Cardiac fibroblast (primary cell): ENCODE data around the gene KIR2DL4.
"Not testable (repeated sequence)": the region's sequence is repeated elsewhere in the genome, so short reads cannot be mapped to it uniquely, and the experiment has no call there.

Experiments used
- DNase-seq, 2 donors: peaks; one replicate each; pipeline versions ENCODE4 v3.0.0 to v3.0.0-alpha.2; 2010; ENCODE audit warnings: low read depth in 2 of 2
- H3K4me3 ChIP-seq, 2 donors: replicated peaks in 1 of 2; 1 replicate in 1 of 2; 2 replicates in 1 of 2; pipeline ENCODE4 v1.5.1; 2011; ENCODE audit warnings: low read depth in 2 of 2, low read length in 2 of 2, mild to moderate bottlenecking in 2 of 2, moderate library complexity in 1 of 2
- CTCF ChIP-seq: IDR thresholded peaks from one replicate; pipeline ENCODE4 v1.5.1; 2011; ENCODE audit warnings: low read depth, mild to moderate bottlenecking, low read length, inconsistent platforms

The KIR2DL4 gene

GRCh38 chr19:54850930-54851329 is 47.5 kb downstream of the KIR2DL4 start:
- no peak overlapping the region for H3K4me3 ChIP-seq
- no peak for TF ChIP-seq CTCF
- no peak for DNase-seq

- no peak overlapping the region for H3K4me3 ChIP-seq
- no peak for DNase-seq
- no peak for TF ChIP-seq CTCF
Measured at GRCh38 chr19:54851353-54851752, 47.9 kb downstream of the KIR2DL4 start.

- not testable (repeated sequence) for H3K4me3 ChIP-seq, DNase-seq
Measured at GRCh38 chr19:54855241-54855640, 51.8 kb downstream of the KIR2DL4 start.

GRCh38 chr19:54858476-54858875 is 55.1 kb downstream of the KIR2DL4 start:
- not testable (repeated sequence) for H3K4me3 ChIP-seq, DNase-seq

- DNase-seq, H3K4me3 ChIP-seq: not testable (repeated sequence)
Measured at GRCh38 chr19:54859421-54859820, 56.0 kb downstream of the KIR2DL4 start.

- DNase-seq, H3K4me3 ChIP-seq: not testable (repeated sequence)
Measured at GRCh38 chr19:54863459-54863858, 60.0 kb downstream of the KIR2DL4 start.
